Dermis microvascular lymphatic vessel endothelial cell (primary cell): Measurements from ENCODE around the gene TIAM1. TPM values are rescaled to one million over a fixed set of nuclear protein-coding genes. Genes with fewer than 3 reads are reported as not detected.

Source experiments
- DNase-seq, 2 donors: peaks; one replicate each; pipeline versions ENCODE4 v3.0.0 to v3.0.0-alpha.2; 2010; ENCODE audit warnings: low read depth in 2 of 2
- total RNA-seq: library from RNA; depleted of rRNA; stranded (reverse); fragments of >200 nt; gene quantifications from 2 replicates; pipeline ENCODE4 v1.2.1, GENCODE V29; 2014

TIAM1 gene
- total RNA-seq, 1 donor from 2014 or later, result 0.64 TPM

- no peak for DNase-seq
Observed at GRCh38 chr21:31288191-31288590, 55.9 kb downstream of the TIAM1 start.

GRCh38 chr21:31287201-31287600, 56.9 kb downstream of the TIAM1 start:
- no peak for DNase-seq

- no peak for DNase-seq
Observed at GRCh38 chr21:31286621-31287020, 57.4 kb downstream of the TIAM1 start.

- no peak for DNase-seq
Observed at GRCh38 chr21:31284797-31285397, 59.2 kb downstream of the TIAM1 start.

GRCh38 chr21:31283025-31283424, 61.0 kb downstream of the TIAM1 start:
- no peak for DNase-seq

- DNase-seq, result peak in 1 of 2 donors; percentile 13
Observed at GRCh38 chr21:31282095-31282709, 61.9 kb downstream of the TIAM1 start.

GRCh38 chr21:31281561-31281960, 62.5 kb downstream of the TIAM1 start:
- no peak for DNase-seq

GRCh38 chr21:31279986-31280385, 64.1 kb downstream of the TIAM1 start:
- DNase-seq, result no peak

- no peak for DNase-seq
Observed at GRCh38 chr21:31279214-31279613, 64.8 kb downstream of the TIAM1 start.

- no peak for DNase-seq
Observed at GRCh38 chr21:31278511-31279130, 65.4 kb downstream of the TIAM1 start.

GRCh38 chr21:31276663-31277062, 67.4 kb downstream of the TIAM1 start:
- no peak for DNase-seq

- no peak for DNase-seq
Observed at GRCh38 chr21:31275901-31276300, 68.2 kb downstream of the TIAM1 start.

- no peak for DNase-seq
Observed at GRCh38 chr21:31273278-31273677, 70.8 kb downstream of the TIAM1 start.

- DNase-seq, result no peak
Observed at GRCh38 chr21:31268090-31268489, 76.0 kb downstream of the TIAM1 start.

GRCh38 chr21:31267644-31268043, 76.4 kb downstream of the TIAM1 start:
- no peak for DNase-seq

GRCh38 chr21:31266241-31266640, 77.8 kb downstream of the TIAM1 start:
- DNase-seq, result no peak

- DNase-seq, result no peak
Observed at GRCh38 chr21:31265366-31266013, 78.6 kb downstream of the TIAM1 start.

- no peak for DNase-seq
Observed at GRCh38 chr21:31264574-31264973, 79.5 kb downstream of the TIAM1 start.

GRCh38 chr21:31262728-31263127, 81.3 kb downstream of the TIAM1 start:
- no peak for DNase-seq

GRCh38 chr21:31261759-31262158, 82.3 kb downstream of the TIAM1 start:
- no peak for DNase-seq

- DNase-seq, result no peak
Observed at GRCh38 chr21:31260790-31261189, 83.3 kb downstream of the TIAM1 start.

GRCh38 chr21:31258073-31258472, 86.0 kb downstream of the TIAM1 start:
- no peak for DNase-seq

GRCh38 chr21:31257265-31257664, 86.8 kb downstream of the TIAM1 start:
- DNase-seq, result no peak
